Glutamatergic neuron (in vitro differentiated cells): ENCODE results near the gene PAK1. TPM values are rescaled to one million over a fixed set of nuclear protein-coding genes. Genes with fewer than 3 reads are reported as not detected.

Experiments
- DNase-seq: peaks from one replicate; pipeline ENCODE4 v3.0.0; 2022
- H3K27ac Mint-ChIP-seq: one replicate; pipeline ENCODE4 v1.8.0; 2020; ENCODE audit warnings: mild to moderate bottlenecking, mixed read lengths, inconsistent platforms; ENCODE audit not compliant: unreplicated experiment
- H3K27me3 Mint-ChIP-seq: one replicate; pipeline ENCODE4 v1.8.0; 2020; ENCODE audit warnings: mild to moderate bottlenecking, moderate library complexity, mixed read lengths, inconsistent platforms; ENCODE audit not compliant: unreplicated experiment
- H3K36me3 Mint-ChIP-seq: one replicate; pipeline ENCODE4 v1.8.0; 2020; ENCODE audit warnings: mild to moderate bottlenecking, mixed read lengths, inconsistent platforms; ENCODE audit not compliant: unreplicated experiment
- H3K4me1 Mint-ChIP-seq: one replicate; pipeline ENCODE4 v1.8.0; 2020; ENCODE audit warnings: mild to moderate bottlenecking, low read depth, mixed read lengths, inconsistent platforms; ENCODE audit not compliant: unreplicated experiment
- H3K4me3 Mint-ChIP-seq: one replicate; pipeline ENCODE4 v1.8.0; 2020; ENCODE audit warnings: mild to moderate bottlenecking, mixed read lengths, inconsistent platforms; ENCODE audit not compliant: unreplicated experiment
- H3K9me3 Mint-ChIP-seq: one replicate; pipeline ENCODE4 v1.8.0; 2020; ENCODE audit warnings: mild to moderate bottlenecking, moderate library complexity, mixed read lengths, inconsistent platforms; ENCODE audit not compliant: unreplicated experiment
- total RNA-seq: library from RNA; stranded (reverse); fragmentation: NEBNext Ultra II Directional; extraction: Animal tissue kit (Norgen Biotek cat#: 25700); gene quantifications from one replicate; pipeline ENCODE4 v1.2.1, GENCODE V29; 2021; ENCODE audit not compliant: unreplicated experiment
- TF ChIP-seq, protein P1 (sequence below): fragments of 200-600 bp; sonication (generic); IDR thresholded peaks from one replicate; pipeline ENCODE4 v1.5.0; 2021; ENCODE audit not compliant: partially characterized antibody, unreplicated experiment

Gene PAK1
- total RNA-seq, 1 donor from 2014 or later, result 126 TPM

GRCh38 chr11:77449784-77450183 lies 24.1 kb downstream of the PAK1 start:
- H3K4me1 Mint-ChIP-seq, result peaks cover 10% of the 10 kb centered on the region
- no peaks in the 10 kb centered on the region for H3K36me3 Mint-ChIP-seq
- no peaks in the 10 kb centered on the region for H3K9me3 Mint-ChIP-seq
- H3K4me3 Mint-ChIP-seq, result no peak overlapping the region
- H3K27ac Mint-ChIP-seq, result no peak overlapping the region
- TF ChIP-seq, protein P1, sequence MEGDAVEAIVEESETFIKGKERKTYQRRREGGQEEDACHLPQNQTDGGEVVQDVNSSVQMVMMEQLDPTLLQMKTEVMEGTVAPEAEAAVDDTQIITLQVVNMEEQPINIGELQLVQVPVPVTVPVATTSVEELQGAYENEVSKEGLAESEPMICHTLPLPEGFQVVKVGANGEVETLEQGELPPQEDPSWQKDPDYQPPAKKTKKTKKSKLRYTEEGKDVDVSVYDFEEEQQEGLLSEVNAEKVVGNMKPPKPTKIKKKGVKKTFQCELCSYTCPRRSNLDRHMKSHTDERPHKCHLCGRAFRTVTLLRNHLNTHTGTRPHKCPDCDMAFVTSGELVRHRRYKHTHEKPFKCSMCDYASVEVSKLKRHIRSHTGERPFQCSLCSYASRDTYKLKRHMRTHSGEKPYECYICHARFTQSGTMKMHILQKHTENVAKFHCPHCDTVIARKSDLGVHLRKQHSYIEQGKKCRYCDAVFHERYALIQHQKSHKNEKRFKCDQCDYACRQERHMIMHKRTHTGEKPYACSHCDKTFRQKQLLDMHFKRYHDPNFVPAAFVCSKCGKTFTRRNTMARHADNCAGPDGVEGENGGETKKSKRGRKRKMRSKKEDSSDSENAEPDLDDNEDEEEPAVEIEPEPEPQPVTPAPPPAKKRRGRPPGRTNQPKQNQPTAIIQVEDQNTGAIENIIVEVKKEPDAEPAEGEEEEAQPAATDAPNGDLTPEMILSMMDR, result no peak
- H3K27me3 Mint-ChIP-seq, result peaks cover 2% of the 10 kb centered on the region
- DNase-seq, result no peak

GRCh38 chr11:77449060-77449521 lies 24.8 kb downstream of the PAK1 start:
- no peak for DNase-seq
- H3K9me3 Mint-ChIP-seq, result no peaks in the 10 kb centered on the region
- no peak overlapping the region for H3K4me3 Mint-ChIP-seq
- H3K4me1 Mint-ChIP-seq, result peaks cover 8% of the 10 kb centered on the region
- H3K27ac Mint-ChIP-seq, result no peak overlapping the region
- peaks cover 2% of the 10 kb centered on the region for H3K27me3 Mint-ChIP-seq
- H3K36me3 Mint-ChIP-seq, result no peaks in the 10 kb centered on the region
- TF ChIP-seq, protein P1, result no peak

DNA sequence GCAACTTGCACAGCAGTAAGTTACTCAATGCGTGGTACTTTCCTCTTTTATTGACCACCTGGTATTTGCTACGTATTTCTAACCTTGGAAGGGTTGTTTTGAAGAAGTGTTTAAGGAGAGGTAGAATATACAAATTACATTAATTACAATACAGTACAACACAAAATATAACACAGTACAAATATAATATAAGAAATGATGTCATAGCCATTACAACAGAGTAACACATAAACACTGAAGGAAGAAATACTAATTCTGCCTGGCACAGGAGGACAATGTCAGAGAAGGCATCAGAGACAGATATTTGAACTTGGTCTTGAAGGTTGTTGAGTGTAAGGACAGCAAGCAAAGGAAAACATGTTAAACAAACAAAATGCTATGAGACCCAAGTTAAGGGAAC lies 25.6 kb downstream of the PAK1 start:
- peaks cover 8% of the 10 kb centered on the region for H3K4me1 Mint-ChIP-seq
- H3K9me3 Mint-ChIP-seq, result no peaks in the 10 kb centered on the region
- no peak for DNase-seq
- no peak overlapping the region for H3K4me3 Mint-ChIP-seq
- TF ChIP-seq, protein P1, result no peak
- peaks cover 2% of the 10 kb centered on the region for H3K27me3 Mint-ChIP-seq
- peaks cover 3% of the 10 kb centered on the region for H3K36me3 Mint-ChIP-seq
- H3K27ac Mint-ChIP-seq, result no peak overlapping the region

GRCh38 chr11:77446911-77447629 lies 26.8 kb downstream of the PAK1 start:
- H3K27ac Mint-ChIP-seq, result no peak overlapping the region
- peaks cover 2% of the 10 kb centered on the region for H3K27me3 Mint-ChIP-seq
- H3K4me1 Mint-ChIP-seq, result peaks cover 8% of the 10 kb centered on the region
- H3K36me3 Mint-ChIP-seq, result peaks cover 3% of the 10 kb centered on the region
- H3K9me3 Mint-ChIP-seq, result no peaks in the 10 kb centered on the region
- DNase-seq, result no peak
- TF ChIP-seq, protein P1, result no peak
- no peak overlapping the region for H3K4me3 Mint-ChIP-seq

- peaks cover 2% of the 10 kb centered on the region for H3K27me3 Mint-ChIP-seq
- TF ChIP-seq, protein P1, result no peak
These were observed 29.6 kb downstream of the PAK1 start for GRCh38 chr11:77444261-77444660.

More at GRCh38 chr11:77444261-77444660, 29.6 kb downstream of the PAK1 start:
- Mint-ChIP-seq H3K36me3 (peaks cover 3% of the 10 kb centered on the region), H3K9me3 (peaks cover 2% of the 10 kb centered on the region), H3K4me3 (no peak overlapping the region), H3K4me1 (peaks cover 5% of the 10 kb centered on the region), H3K27ac (no peak overlapping the region)
- no peak for DNase-seq
